ENCODE data around the gene TAAR9.

TAAR9 gene

DNA sequence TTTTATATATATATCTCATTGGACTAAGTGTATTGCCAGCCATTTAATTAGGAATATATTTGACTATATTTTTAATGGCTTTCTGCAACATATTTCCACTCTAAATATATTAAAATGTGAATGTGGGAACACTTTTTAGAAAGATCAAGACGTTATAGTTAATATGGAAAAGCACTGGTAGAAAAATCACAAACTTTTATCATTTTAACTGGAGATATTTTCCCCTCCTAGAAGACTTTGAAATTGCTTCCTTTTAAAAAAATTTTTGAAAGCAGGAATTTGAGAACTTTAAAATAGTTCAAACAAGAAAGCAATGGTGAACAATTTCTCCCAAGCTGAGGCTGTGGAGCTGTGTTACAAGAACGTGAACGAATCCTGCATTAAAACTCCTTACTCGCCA lies at the start of gene TAAR9:
Gene TAAR9 (plus strand): TSS at position 301 of the 400 bp plus-strand sequence. CDS start 13 bp downstream, at position 314.
- in situ Hi-C loops (cut with MboI; ENCODE audit: low sequenced_read_pairs) = loop anchor here (25.0 kb wide), 1 partner anchor 1374 kb away; no protein-coding TSS in a partner anchor

GRCh38 chr6:132489376-132489775 lies 48.7 kb upstream of the TAAR9 start:
- in situ Hi-C loops (cut with MboI; ENCODE audit: low sequenced_read_pairs) = loop anchor here (10.0 to 25.0 kb wide), 3 partner anchors 185 to 577 kb away; no protein-coding TSS in a partner anchor

DNA sequence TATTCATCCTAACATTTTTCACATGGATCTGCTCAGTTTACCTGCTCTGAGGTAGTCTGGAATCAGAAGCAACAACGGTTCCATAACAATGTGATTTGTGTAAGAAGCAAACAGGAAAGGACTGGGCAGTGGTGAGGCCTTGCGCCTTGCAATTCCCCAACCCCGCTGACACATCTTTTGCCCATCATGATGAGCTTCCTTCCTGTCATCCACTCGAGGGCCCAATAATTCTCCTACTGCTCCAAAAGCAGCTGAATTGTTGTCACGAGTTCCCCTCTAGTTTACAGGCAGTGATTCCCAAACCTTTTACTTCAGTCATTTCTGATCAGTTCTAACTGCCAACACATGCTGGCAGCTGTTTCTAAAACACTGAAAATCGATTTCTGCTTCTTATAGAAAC lies 48.1 kb upstream of the TAAR9 start:
- in situ Hi-C loops (cut with MboI; ENCODE audit: low sequenced_read_pairs) = loop anchor here (25.0 kb wide), 1 partner anchor 578 kb away; no protein-coding TSS in a partner anchor

DNA sequence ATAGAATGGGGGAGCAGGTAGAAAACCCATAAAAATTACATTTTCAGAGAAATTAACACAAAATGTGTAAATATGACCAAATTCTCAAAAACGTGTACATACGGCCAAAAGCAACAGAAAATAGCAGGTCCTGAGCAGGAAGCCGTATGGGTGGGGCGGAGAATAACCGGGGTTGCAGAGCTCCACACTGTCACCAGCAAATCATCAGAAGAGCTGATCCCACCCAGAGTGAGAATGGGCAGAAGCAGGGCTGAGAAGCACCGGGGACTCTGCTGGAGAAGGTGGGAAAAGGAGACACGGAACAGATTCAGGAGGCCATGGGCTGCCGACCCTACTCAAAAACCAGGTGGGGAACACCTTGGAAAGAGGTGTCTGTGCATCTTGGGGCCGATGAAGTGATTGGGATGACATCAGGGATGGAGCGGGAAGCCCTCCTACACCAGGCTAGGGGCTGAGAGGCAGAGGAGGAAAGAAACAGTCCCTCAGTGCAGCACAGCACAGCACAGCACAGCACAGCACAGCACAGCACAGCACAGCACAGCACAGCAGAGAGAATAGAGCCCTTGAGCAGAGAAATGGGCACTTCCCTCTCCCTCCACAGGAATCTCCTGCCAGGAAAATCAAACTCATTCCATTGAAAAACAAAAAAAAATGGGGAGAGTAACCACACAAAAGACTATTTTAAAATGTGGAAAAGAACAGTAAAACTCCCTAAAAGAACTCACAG lies 47.4 kb upstream of the TAAR9 start:
- in situ Hi-C loops (cut with MboI; ENCODE audit: low sequenced_read_pairs) = loop anchor here (25.0 kb wide), 1 partner anchor 578 kb away; no protein-coding TSS in a partner anchor

DNA sequence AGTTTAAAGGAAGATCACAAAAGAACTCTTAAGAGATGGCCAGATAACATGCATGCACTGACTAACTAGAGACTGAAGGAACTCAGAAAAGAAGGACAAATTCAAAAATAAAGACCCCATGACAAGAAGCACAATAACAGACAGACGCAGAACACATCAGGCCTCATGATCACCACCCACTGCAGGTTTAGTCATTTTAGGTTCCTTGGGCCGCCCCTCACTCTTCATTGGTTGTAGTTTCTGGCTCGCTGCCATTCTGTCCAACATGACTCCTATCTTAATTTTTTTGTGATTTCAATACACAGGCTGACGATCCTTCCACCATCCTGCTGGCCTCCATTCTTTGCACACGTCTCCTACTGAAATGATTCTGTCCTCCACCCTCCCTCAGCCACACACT lies 46.8 kb upstream of the TAAR9 start:
- in situ Hi-C loops (cut with MboI; ENCODE audit: low sequenced_read_pairs) = loop anchor here (25.0 kb wide), 1 partner anchor 579 kb away; no protein-coding TSS in a partner anchor

GRCh38 chr6:132491881-132492280 lies 46.2 kb upstream of the TAAR9 start:
- in situ Hi-C loops (cut with MboI; ENCODE audit: low sequenced_read_pairs) = loop anchor here (25.0 kb wide), 1 partner anchor 580 kb away; no protein-coding TSS in a partner anchor

DNA sequence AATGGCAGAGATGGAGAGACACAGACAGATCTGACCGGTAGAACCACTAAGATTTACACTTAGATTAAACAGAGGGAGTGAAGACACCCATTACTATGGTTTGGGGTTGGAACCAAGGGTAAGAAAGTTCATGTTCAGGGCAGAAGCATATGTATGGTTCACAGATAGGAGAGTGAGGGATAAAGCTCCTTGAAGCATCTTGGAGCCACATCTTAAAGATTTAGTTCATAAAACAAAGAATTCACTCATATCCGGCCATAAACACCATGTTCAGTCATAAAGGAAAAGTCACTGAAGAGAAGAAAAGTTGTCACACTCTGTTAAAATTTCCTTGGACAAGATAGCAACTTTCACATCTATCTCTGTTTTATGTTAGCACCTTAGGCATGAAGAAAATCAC lies 43.1 kb upstream of the TAAR9 start:
- in situ Hi-C loops (cut with MboI; ENCODE audit: low sequenced_read_pairs) = loop anchor here (25.0 kb wide), 1 partner anchor 583 kb away; no protein-coding TSS in a partner anchor

DNA sequence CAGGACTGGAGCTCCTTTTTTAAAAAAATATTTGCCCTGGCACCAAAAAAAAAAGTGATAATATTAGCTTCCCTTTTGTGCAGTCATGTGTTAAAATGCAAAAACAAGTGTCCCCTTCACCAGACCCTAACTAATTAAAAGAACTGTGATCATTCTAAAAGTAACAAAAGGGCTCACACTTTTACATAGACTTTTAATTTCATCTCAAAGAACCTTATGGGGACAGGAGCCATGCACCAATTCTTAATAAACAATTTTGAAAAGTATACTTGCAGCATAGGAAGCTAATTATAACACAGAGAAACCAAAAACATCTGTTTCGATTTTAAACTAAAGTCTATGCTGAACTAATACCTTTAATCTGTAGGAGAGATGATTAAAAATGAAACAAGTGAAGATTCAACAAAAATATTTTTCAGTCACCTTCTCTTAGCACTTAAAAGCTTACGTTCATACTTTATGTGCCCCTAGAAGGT lies 42.4 kb upstream of the TAAR9 start:
- in situ Hi-C loops (cut with MboI; ENCODE audit: low sequenced_read_pairs) = loop anchor here (25.0 kb wide), 1 partner anchor 583 kb away; no protein-coding TSS in a partner anchor

DNA sequence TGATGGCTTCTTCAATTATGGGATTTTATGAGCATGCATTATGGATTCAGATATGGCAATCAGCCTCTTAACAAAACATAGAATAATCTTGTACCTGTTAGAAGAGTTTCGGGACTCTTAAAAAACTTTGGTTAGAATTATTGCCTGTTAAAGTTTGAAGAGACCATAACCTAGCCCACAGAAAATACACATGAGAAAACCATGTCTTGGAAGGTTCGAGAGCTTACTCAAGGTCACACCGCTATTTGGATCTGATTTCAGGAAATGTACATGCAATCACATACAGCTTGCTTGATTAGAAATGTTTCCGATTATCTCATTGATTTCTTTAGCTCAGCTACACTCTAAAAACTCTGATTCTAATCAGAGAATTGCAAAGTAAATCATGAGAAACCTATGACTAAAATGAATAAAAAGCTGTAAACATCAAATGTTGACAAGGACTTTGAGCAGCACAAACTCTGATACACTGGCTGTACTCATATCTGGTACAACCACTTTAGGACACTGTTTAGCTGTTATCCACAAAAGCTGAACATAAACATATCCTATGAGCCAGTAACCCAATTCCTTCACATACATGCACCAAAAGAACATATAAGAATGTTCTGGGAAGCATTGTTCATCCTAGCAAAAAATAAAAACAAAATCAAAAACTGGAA lies 41.4 kb upstream of the TAAR9 start:
- in situ Hi-C loops (cut with MboI; ENCODE audit: low sequenced_read_pairs) = loop anchor here (25.0 kb wide), 1 partner anchor 584 kb away; no protein-coding TSS in a partner anchor

DNA sequence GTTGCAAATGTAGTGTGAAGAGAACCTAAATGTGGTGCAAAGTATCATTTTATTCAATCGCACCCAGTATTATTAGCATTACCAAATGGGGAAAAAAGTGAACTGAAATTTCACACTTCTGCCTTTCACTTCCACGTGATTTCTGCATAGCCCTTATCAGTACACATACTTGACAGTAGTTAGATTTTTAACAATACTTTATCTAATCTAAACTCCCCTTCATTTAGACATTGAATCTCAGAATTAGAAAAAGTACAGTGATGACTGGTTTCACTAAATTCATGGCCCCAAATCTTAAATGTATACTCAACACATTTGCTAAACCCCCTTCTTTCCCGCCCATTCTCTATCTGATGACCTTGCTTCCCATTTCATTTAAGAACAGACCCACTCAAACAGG lies 39.4 kb upstream of the TAAR9 start:
- in situ Hi-C loops (cut with MboI; ENCODE audit: low sequenced_read_pairs) = loop anchor here (25.0 kb wide), 1 partner anchor 586 kb away; no protein-coding TSS in a partner anchor

DNA sequence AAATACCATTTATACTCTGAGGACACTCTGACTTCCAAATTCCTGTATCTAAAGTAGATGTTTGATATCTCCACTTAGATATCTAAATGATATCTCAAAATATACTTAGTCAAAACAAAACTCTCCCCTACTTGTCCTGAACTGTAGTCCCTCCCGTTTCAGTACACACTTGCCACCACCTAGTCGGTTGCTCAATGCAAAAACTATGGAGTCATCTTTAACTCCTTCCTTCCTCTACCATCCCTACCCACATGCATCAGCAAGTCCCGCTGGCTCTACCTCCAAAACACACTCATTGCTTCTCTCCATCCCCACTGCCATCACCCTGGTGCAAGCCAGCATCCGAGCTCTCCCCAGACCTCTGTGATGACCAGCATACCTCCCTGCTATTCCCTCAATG lies 38.3 kb upstream of the TAAR9 start:
- in situ Hi-C loops (cut with MboI; ENCODE audit: low sequenced_read_pairs) = loop anchor here (25.0 kb wide), 2 partner anchors 587 to 1588 kb away; no protein-coding TSS in a partner anchor

DNA sequence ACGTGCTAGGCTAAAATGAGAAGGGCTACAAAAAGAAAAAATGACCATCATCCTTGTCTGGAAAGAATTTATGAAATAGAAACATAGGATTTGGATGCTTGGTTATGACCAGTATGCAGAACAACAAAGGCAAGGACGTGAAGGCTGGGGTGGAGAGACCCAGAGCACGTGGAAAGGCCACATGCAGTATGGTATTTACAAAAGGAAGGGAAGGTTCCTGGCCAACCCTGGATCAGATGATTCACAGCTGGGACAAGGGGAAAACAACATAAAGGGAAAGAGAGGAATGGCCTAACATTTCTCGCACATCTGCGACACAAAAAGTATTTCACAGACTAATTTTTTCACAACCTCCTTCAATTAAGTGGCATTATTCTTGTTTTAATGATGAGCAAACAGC lies 33.3 kb upstream of the TAAR9 start:
- in situ Hi-C loops (cut with MboI; ENCODE audit: low sequenced_read_pairs) = loop anchor here (25.0 kb wide), 1 partner anchor 1583 kb away; no protein-coding TSS in a partner anchor

GRCh38 chr6:132505158-132505557 lies 32.9 kb upstream of the TAAR9 start:
- in situ Hi-C loops (cut with MboI; ENCODE audit: low sequenced_read_pairs) = loop anchor here (25.0 kb wide), 1 partner anchor 1582 kb away; no protein-coding TSS in a partner anchor

DNA sequence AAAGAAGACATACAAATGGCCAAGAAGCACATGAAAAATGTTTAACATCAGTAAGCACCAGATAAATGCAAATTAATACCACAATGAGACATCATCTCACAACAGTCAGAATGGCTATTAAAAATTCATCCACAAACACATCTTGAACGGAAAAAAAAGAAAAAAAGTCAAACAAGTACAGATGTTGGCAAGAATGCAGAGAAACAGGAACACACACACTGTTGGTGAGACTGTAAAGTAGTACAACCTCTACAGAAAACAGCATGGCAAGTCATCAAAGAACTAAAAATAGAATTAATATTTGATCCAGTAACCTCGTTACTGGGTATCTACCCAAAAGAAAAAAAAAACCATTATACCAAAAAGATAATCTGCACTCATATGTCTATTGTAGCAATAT lies 31.6 kb upstream of the TAAR9 start:
- in situ Hi-C loops (cut with MboI; ENCODE audit: low sequenced_read_pairs) = loop anchor here (25.0 kb wide), 1 partner anchor 1581 kb away; no protein-coding TSS in a partner anchor

- in situ Hi-C loops (cut with MboI; ENCODE audit: low sequenced_read_pairs) = loop anchor here (25.0 kb wide), 1 partner anchor 1580 kb away; no protein-coding TSS in a partner anchor
Measured at GRCh38 chr6:132506869-132507808, 30.9 kb upstream of the TAAR9 start.

- in situ Hi-C loops (cut with MboI; ENCODE audit: low sequenced_read_pairs) = loop anchor here (25.0 kb wide), 1 partner anchor 1576 kb away; no protein-coding TSS in a partner anchor
Measured at GRCh38 chr6:132511210-132511830, 26.8 kb upstream of the TAAR9 start.

GRCh38 chr6:132511831-132512220 lies 26.3 kb upstream of the TAAR9 start:
- in situ Hi-C loops (cut with MboI; ENCODE audit: low sequenced_read_pairs) = loop anchor here (25.0 kb wide), 1 partner anchor 1575 kb away; no protein-coding TSS in a partner anchor

- in situ Hi-C loops (cut with MboI; ENCODE audit: low sequenced_read_pairs) = loop anchor here (25.0 kb wide), 1 partner anchor 1575 kb away; no protein-coding TSS in a partner anchor
Measured at GRCh38 chr6:132512342-132512637, 25.8 kb upstream of the TAAR9 start.

Measured in HL-60/S4 (cell line).